ENCODE data around the gene PKNOX2.

Gene PKNOX2

DNA sequence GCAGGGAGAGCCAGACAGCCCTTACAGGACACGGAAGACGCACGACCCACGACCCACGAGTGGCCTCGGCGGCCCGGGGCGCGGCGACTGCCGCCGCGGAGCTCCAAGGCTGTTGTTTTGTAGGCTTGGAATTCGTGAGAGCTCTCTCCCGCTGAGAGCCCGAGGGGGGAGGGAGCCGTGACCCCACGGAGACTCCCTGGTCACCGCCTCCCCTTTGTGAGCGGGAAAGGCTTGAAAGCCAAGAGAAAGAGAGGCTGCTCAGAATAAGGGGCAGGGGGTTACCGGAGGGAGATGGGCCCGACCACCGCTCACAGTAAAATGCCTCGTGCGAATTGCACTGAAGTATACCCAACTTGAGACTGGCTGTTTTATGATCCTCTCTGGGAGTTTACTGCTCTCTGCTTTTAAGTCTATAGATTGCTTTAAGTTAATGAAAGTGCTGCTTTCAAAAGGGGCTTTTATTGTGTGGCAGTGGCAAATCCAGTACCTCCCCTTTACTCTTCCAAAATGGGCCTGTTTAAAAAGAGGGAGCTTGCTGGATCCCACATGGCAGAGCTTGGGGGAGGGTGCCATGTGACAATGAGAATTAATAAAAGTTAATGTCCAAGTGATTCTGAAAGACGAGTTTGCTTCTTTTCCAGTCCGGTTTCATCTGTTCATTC is 2.9 kb downstream of the PKNOX2 start:
- peaks cover 54% of the 10 kb centered on the region for H3K4me1 ChIP-seq (ENCODE audit: insufficient read depth, low read length)
- H3K9ac ChIP-seq (ENCODE audit: low read depth, low read length): no peak overlapping the region; the same call in 1 of the 2 replicates
- H3K4me3 ChIP-seq (ENCODE audit: low read length): peak overlapping the region; percentile 78
- H3K9me3 ChIP-seq (ENCODE audit: insufficient read depth, low read depth, low read length): no peaks in the 10 kb centered on the region
- peaks cover 62% of the 10 kb centered on the region for H3K27me3 ChIP-seq (ENCODE audit: insufficient read depth, low read length)
- no peaks in the 10 kb centered on the region for H3K36me3 ChIP-seq (ENCODE audit: insufficient read depth, low read depth, low read length)
- H3K27ac ChIP-seq (ENCODE audit: low read length): no peak overlapping the region

DNA sequence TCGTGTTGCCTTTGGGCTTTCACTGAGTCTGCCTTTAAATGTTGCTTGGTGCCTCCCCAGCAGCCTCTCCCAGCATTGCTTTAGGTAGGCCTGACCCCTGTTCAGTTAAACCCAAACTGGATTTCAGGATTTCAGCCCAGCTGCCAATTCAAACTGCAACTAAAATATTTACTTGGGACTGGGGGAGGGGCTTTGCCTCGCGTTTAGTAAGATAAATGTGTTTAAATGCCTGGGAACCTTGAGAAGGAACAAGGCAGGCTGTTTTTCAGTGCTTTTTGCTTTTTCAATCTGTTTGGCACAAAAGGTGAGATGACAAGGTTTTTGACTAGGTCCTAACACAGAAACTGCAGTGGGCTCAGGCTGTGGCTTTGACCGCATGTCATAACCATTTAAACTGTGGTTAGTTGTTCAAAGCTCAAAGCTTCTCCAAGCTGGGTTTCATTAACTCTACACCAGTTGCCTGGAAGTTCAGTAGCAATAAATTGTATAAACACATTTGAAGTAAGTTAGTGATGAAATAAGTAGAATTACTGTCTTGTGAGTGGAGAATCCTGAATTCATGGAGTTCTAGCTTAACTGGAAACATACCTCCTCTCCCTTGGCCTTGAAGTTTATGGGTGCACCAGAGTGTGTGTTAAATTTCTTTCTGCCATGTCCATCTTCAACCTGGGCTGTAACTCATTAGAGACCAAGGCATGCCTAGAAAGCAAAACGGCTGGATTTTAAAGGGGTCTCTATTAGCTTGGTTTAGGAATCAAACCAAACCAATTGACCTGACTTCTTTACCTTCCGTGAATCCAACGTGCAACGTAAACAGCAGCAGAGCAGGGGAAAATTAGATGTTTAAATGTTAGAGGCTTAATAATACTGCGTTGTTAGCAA is 3.6 kb downstream of the PKNOX2 start:
- H3K9me3 ChIP-seq (ENCODE audit: insufficient read depth, low read depth, low read length): no peaks in the 10 kb centered on the region
- H3K27me3 ChIP-seq (ENCODE audit: insufficient read depth, low read length): peaks cover 62% of the 10 kb centered on the region
- H3K4me1 ChIP-seq (ENCODE audit: insufficient read depth, low read length): peaks cover 46% of the 10 kb centered on the region
- no peak overlapping the region; the same call in 1 of the 2 replicates for H3K9ac ChIP-seq (ENCODE audit: low read depth, low read length)
- no peaks in the 10 kb centered on the region for H3K36me3 ChIP-seq (ENCODE audit: insufficient read depth, low read depth, low read length)
- H3K27ac ChIP-seq (ENCODE audit: low read length): no peak overlapping the region
- peak overlapping the region; percentile 78 for H3K4me3 ChIP-seq (ENCODE audit: low read length)

DNA sequence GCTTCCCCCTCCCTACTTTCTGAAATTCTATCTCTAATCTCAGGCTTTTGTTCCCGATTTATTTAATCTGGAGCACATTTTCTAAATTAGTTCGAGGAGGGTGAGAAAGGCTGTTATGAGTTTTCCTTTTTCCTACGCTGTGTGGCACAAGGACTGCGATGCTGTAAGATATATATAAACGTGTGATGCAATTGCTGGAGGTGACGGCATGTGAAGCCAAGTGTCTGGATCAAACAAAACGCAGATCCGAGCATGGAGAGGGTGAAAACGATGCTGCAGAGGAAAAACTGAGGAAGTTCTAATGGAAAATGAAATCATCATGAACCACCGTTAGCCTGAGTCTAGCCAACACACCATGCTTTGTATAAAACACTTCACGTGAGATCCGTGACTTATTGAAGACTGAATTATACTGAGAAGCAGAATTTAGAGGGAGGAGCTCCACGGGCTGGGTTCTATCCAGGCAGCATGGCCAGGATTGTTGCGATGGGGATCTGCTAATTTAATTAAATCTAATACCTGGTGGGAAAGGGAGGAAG is 4.4 kb downstream of the PKNOX2 start:
- Histone ChIP-seq H3K27ac (ENCODE audit: low read length) (no peak overlapping the region), H3K27me3 (ENCODE audit: insufficient read depth, low read length) (peaks cover 62% of the 10 kb centered on the region), H3K4me3 (ENCODE audit: low read length) (no peak overlapping the region), H3K4me1 (ENCODE audit: insufficient read depth, low read length) (peaks cover 38% of the 10 kb centered on the region; the same call in 1 of the 2 replicates), H3K36me3 (ENCODE audit: insufficient read depth, low read depth, low read length) (no peaks in the 10 kb centered on the region), H3K9ac (ENCODE audit: low read depth, low read length) (peak overlapping the region; percentile 7; the same call in 1 of the 2 replicates), H3K9me3 (ENCODE audit: insufficient read depth, low read depth, low read length) (no peaks in the 10 kb centered on the region)

DNA sequence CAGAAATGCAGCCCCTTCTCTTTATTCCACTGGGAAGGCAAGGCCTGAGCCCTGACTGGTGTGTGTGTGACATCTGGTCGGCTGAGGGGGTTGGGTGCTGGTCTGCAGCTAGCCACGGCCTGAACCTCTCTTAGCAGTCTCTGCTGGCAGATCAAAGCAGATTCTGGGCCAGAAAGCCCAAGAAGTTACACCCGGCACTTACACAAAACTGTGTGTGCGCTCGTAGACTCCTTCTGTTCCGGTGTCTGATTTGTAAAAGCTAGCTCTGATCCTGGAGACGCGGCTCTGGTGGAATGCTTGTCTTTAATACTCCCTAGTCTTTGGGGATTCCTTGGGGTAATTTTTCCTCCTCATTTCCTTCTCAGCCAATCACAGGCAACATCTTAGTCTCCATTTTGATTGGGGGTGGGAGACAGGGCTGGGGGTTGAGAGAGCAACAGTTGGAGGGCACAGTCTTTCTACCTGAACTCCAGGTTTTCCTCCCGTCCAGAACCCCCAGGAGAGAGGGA is 5.5 kb downstream of the PKNOX2 start:
- Histone ChIP-seq H3K36me3 (ENCODE audit: insufficient read depth, low read depth, low read length) (no peaks in the 10 kb centered on the region), H3K4me1 (ENCODE audit: insufficient read depth, low read length) (peaks cover 37% of the 10 kb centered on the region; the same call in 1 of the 2 replicates), H3K4me3 (ENCODE audit: low read length) (peak overlapping the region; percentile 12; the same call in 1 of the 2 replicates), H3K9me3 (ENCODE audit: insufficient read depth, low read depth, low read length) (no peaks in the 10 kb centered on the region), H3K27me3 (ENCODE audit: insufficient read depth, low read length) (peaks cover 62% of the 10 kb centered on the region), H3K9ac (ENCODE audit: low read depth, low read length) (peak overlapping the region; percentile 40; the same call in 1 of the 2 replicates), H3K27ac (ENCODE audit: low read length) (no peak overlapping the region)

DNA sequence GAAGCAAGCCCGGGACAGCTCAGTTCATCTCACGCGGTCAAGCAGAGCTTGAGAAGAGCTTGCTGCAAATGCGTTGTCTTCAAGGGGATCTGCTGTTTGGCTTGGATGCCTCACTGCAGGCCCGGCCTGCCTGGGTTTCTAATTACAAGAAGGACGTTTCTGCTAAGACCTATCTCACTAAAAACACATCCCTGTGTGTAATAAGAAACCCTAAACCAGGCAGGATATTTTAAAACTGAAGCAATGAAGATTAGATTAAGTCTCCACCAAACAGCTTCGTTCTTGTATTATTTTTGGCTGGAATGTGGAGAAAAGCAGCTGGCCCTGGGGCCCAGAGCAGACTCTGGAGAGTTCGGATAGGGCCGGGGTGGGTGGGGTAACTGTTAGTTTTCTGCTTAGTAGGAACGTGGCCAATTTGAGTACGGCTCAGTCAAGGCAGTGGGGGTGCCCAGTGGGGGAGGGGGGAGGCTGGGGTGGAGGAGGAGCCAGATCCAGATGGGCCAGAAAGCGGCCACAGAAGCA is 6.0 kb downstream of the PKNOX2 start:
- Histone ChIP-seq H3K4me3 (ENCODE audit: low read length) (peak overlapping the region; percentile 12; the same call in 1 of the 2 replicates), H3K27ac (ENCODE audit: low read length) (no peak overlapping the region), H3K9me3 (ENCODE audit: insufficient read depth, low read depth, low read length) (no peaks in the 10 kb centered on the region), H3K9ac (ENCODE audit: low read depth, low read length) (peak overlapping the region; percentile 40; the same call in 1 of the 2 replicates), H3K27me3 (ENCODE audit: insufficient read depth, low read length) (peaks cover 58% of the 10 kb centered on the region), H3K36me3 (ENCODE audit: insufficient read depth, low read depth, low read length) (no peaks in the 10 kb centered on the region), H3K4me1 (ENCODE audit: insufficient read depth, low read length) (peaks cover 37% of the 10 kb centered on the region; the same call in 1 of the 2 replicates)

DNA sequence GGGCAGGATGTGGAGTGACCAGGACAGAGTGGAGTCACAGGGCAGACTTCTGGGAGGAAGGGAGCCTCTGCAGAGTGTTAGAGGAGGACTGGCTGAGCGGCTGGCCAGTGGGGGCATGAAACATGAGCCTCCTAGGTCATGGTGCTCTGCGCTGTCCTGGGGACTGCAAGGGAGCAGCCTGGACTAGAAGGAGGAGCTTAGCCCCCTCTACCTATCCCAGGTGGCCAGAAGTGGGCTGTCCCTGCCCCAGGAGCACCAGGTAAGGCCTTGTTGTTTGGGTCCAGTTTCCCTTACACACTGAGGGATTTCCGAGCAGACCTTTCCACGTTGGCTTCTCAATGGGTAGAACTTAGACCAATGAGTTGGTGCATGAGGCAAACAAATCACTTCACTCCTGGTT is 7.4 kb downstream of the PKNOX2 start:
- Histone ChIP-seq H3K9ac (ENCODE audit: low read depth, low read length) (no peak overlapping the region), H3K36me3 (ENCODE audit: insufficient read depth, low read depth, low read length) (no peaks in the 10 kb centered on the region), H3K9me3 (ENCODE audit: insufficient read depth, low read depth, low read length) (no peaks in the 10 kb centered on the region), H3K4me3 (ENCODE audit: low read length) (no peak overlapping the region), H3K4me1 (ENCODE audit: insufficient read depth, low read length) (peaks cover 43% of the 10 kb centered on the region; the same call in 1 of the 2 replicates), H3K27ac (ENCODE audit: low read length) (no peak overlapping the region), H3K27me3 (ENCODE audit: insufficient read depth, low read length) (peaks cover 44% of the 10 kb centered on the region)

DNA sequence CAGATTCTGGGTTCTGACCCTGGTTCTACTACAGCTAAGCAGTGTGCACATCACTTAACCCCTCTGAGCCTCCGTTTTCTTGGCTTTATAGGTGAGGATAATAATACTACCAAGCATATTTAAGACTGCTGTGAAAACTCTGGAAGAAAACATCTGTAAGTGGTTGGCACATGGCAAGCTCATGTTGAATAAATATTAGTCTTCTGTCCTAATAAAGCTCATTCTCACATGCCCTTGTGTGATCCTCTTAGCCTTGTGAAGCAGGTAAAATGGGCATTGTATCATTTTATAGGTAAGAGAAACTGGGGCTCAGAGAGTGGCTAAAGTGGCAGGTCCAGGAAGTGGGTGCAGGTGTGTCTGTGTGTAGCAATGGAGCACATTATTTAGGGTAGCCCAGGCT is 8.5 kb downstream of the PKNOX2 start:
- no peak overlapping the region for H3K9ac ChIP-seq (ENCODE audit: low read depth, low read length)
- H3K4me1 ChIP-seq (ENCODE audit: insufficient read depth, low read length): peaks cover 38% of the 10 kb centered on the region; the same call in 1 of the 2 replicates
- no peaks in the 10 kb centered on the region for H3K9me3 ChIP-seq (ENCODE audit: insufficient read depth, low read depth, low read length)
- H3K4me3 ChIP-seq (ENCODE audit: low read length): no peak overlapping the region
- peaks cover 33% of the 10 kb centered on the region for H3K27me3 ChIP-seq (ENCODE audit: insufficient read depth, low read length)
- H3K27ac ChIP-seq (ENCODE audit: low read length): no peak overlapping the region
- no peaks in the 10 kb centered on the region for H3K36me3 ChIP-seq (ENCODE audit: insufficient read depth, low read depth, low read length)

DNA sequence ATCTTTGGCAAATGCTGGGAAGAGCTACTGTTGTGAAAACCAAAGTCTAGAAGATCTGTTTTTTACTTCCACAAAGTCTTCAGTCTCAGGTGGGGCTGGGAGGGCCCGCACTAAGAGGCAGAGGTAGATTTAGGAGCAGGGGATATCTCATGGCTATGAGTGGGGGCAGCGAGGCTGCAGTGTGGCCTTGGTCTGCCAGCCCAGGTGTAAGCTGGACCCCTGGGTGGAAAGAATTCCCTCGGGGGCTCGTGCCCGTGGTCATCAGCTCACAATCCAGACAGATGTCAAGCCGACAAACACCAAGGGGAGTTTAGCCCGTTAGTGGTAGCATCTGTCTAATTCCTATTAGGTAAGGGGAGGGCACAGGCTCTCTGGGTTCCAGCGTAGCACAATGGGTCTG is 9.0 kb downstream of the PKNOX2 start:
- Histone ChIP-seq H3K4me3 (ENCODE audit: low read length) (no peak overlapping the region), H3K9me3 (ENCODE audit: insufficient read depth, low read depth, low read length) (no peaks in the 10 kb centered on the region), H3K4me1 (ENCODE audit: insufficient read depth, low read length) (peaks cover 33% of the 10 kb centered on the region; the same call in 1 of the 2 replicates), H3K9ac (ENCODE audit: low read depth, low read length) (no peak overlapping the region), H3K36me3 (ENCODE audit: insufficient read depth, low read depth, low read length) (no peaks in the 10 kb centered on the region), H3K27me3 (ENCODE audit: insufficient read depth, low read length) (peaks cover 28% of the 10 kb centered on the region), H3K27ac (ENCODE audit: low read length) (no peak overlapping the region)

DNA sequence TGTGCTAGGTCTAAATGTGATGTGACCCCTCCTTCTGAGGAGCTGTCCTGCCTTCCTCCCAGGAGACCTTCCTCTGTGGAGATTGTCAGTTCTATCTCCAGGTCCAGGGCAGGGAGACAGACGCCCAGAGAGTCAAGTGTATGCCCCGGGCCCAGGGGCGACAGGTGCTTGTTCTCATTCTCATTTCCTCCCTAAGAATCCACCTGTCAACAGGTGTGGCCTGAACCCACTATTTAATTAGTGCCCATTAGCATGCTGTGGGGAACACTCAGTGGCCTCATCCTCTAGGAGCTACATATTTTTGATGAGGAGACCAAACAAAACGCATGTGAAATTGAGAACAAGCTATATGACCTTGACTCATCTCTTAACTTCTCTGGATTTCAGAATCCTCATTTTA is 9.5 kb downstream of the PKNOX2 start:
- H3K4me1 ChIP-seq (ENCODE audit: insufficient read depth, low read length): peaks cover 29% of the 10 kb centered on the region; the same call in 1 of the 2 replicates
- H3K9me3 ChIP-seq (ENCODE audit: insufficient read depth, low read depth, low read length): no peaks in the 10 kb centered on the region
- no peak overlapping the region for H3K27ac ChIP-seq (ENCODE audit: low read length)
- H3K27me3 ChIP-seq (ENCODE audit: insufficient read depth, low read length): peaks cover 23% of the 10 kb centered on the region
- no peak overlapping the region for H3K9ac ChIP-seq (ENCODE audit: low read depth, low read length)
- no peaks in the 10 kb centered on the region for H3K36me3 ChIP-seq (ENCODE audit: insufficient read depth, low read depth, low read length)
- no peak overlapping the region for H3K4me3 ChIP-seq (ENCODE audit: low read length)

DNA sequence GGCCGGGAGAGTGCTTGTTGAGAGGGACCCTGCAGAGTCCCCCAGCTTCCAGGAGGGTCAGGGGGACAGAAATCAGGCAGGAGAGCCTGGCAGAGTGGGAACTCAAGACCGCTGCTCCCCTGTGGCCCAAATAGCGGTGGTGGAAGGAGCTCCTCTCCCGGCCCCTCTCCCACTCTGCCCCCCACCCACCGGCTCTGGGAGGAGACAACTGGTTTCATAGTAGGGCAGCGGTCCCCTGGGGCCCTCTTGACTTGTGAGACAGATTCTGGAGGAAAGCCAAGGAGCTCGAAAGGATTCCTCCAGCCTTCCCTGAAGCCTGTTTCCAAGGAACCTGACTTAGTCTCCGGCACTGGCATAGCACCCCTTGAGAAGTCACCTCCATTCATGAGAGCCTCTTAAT is 10.1 kb downstream of the PKNOX2 start:
- no peak overlapping the region for H3K9ac ChIP-seq (ENCODE audit: low read depth, low read length)
- peaks cover 22% of the 10 kb centered on the region; the same call in 1 of the 2 replicates for H3K4me1 ChIP-seq (ENCODE audit: insufficient read depth, low read length)
- H3K9me3 ChIP-seq (ENCODE audit: insufficient read depth, low read depth, low read length): no peaks in the 10 kb centered on the region
- no peaks in the 10 kb centered on the region for H3K36me3 ChIP-seq (ENCODE audit: insufficient read depth, low read depth, low read length)
- H3K4me3 ChIP-seq (ENCODE audit: low read length): no peak overlapping the region
- H3K27ac ChIP-seq (ENCODE audit: low read length): no peak overlapping the region
- H3K27me3 ChIP-seq (ENCODE audit: insufficient read depth, low read length): peaks cover 17% of the 10 kb centered on the region

DNA sequence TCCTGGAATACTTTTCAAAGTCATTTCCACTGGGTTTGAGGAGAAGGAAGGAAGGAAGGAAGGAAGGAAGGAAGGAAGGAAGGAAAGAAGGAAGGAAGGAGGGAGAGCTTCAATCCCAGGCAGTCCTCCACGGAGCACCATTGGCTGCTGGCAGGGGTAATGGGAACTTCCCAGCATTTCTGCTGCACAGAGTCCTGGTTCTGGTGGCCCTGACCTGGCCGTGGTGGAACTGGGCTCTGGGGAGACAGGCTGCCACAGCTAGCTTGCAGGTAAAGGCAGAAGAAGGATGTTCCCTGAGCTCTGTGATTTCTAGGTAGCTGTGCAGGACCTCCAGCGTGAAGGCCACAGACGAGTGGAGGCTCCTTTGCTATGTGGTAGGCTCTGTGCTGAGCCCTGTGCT is 10.6 kb downstream of the PKNOX2 start:
- H3K4me3 ChIP-seq (ENCODE audit: low read length): no peak overlapping the region
- H3K27ac ChIP-seq (ENCODE audit: low read length): no peak overlapping the region
- peaks cover 21% of the 10 kb centered on the region; the same call in 1 of the 2 replicates for H3K4me1 ChIP-seq (ENCODE audit: insufficient read depth, low read length)
- no peaks in the 10 kb centered on the region for H3K9me3 ChIP-seq (ENCODE audit: insufficient read depth, low read depth, low read length)
- H3K9ac ChIP-seq (ENCODE audit: low read depth, low read length): no peak overlapping the region
- no peaks in the 10 kb centered on the region for H3K36me3 ChIP-seq (ENCODE audit: insufficient read depth, low read depth, low read length)
- H3K27me3 ChIP-seq (ENCODE audit: insufficient read depth, low read length): peaks cover 12% of the 10 kb centered on the region

All from iPS-20b (cell line).